GM19468 (cell line): Measurements from ENCODE around the gene ZNF774.
"Not testable (repeated sequence)": the region's sequence is repeated elsewhere in the genome, so short reads cannot be mapped to it uniquely, and the experiment has no call there.

ENCODE experiments used
- ATAC-seq: cut with Tn5 transposase; IDR thresholded peaks from one replicate; pipeline ENCODE4 v1.9.1; 2021; ENCODE audit warnings: mild to moderate bottlenecking, moderate library complexity, moderate number of reproducible peaks; ENCODE audit not compliant: unreplicated experiment; ENCODE audit errors: extremely low read depth

ZNF774 gene

DNA sequence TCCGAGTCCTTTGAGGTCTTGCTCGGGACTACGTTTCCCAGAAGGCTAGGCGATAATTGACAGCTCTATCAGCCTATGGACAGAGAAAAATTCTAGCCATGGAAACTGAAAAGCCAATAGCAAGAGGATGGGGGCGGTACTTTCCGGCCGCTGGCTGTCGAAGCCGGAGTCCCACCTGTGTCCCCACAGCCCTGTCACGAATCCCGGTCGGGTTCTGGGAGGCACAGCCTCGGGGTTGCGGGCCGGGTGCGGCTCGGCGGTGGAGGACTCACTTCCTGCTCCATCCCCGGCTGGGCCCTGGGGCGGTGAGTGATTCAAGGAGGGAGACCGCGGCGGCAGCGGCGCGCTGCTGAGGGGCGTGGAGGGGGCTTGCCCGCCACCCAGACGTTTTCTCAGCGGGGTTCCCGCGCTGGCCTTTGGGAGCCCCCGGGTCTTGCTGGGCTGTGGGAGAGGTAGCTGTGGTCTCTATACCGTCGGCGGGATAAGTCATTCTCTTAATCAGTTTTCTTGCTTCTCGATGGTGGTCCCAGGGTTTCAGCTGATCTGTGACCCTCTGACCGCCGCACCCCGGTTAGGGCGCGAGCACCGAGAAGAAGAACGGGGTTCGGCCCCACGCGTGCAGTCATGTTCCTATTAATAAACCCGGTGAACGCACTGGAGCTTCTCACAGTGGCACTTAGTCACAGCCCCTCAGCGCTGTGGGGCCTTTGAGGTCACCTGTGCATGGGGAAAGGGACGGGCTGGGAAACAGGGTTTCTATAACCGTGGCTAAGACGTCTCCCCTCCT is at the start of gene ZNF774:
Gene ZNF774, plus strand, starts transcription at position 178 of the 787 bp plus-strand sequence. CDS start 2,377 bp downstream, outside the sequence.
- ATAC-seq, result peak; percentile 98

GRCh38 chr15:90305355-90305754 is 46.7 kb upstream of the ZNF774 start:
- not testable (repeated sequence) for ATAC-seq

- ATAC-seq, result no peak
These were observed 46.2 kb upstream of the ZNF774 start for GRCh38 chr15:90305932-90306331.

DNA sequence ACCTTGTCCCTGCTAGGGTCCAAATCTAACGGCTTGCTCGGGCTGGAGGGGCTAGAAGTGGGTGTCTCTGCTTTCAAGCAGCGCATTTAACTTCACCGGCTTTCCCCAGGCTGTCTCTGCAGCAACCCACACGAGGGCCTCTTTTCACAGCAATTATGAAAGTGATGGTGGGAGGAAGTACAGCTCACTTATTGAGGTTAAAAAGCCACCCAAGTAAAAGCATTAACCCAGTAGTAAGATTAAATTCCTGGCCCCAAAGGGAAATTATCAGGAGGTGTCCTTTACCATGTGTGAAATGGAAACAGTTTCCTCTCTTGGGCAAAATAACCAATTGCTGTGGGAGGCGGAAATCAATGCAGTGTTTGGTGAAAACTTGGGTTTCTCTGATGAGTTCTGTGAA is 45.5 kb upstream of the ZNF774 start:
- peak; percentile 58 for ATAC-seq

DNA sequence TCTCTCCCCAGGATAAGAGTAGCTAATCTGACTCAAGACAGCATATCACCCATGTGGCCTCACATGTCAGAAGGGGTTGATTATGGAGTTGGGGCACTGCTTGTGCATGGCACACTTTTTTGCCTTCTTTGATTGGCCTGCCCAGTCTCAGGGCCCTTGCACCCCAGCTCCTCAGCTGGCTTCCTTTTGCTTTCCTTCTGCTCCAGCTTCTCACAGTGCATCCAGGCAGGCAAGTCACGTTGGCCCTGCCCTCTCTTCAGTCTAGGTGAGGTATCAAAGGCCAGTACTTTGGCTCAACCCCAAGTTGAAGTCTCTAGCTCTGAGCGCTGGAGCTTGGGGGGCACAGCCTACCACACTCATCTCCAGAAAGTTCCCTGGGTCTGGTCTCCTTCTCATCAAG is 44.4 kb upstream of the ZNF774 start:
- ATAC-seq, result no peak

DNA sequence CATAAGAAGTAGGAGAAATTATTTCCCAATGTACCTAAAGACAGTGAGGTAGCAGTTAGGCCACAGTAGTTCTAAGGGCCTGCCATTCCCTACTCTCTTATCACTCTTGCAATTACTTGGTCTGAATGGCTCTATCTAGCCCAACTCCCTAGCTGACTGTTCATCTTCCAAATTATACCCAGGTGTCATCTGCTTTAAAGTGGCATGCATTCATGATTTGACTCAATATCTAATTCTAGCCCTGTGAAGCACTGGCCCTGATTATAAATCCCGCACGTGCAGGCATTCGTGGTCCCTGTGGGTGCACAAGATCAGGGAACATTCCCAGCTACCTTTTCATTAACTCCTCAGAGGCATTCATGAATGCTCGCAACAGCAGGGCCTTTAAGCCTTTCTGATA is 43.1 kb upstream of the ZNF774 start:
- no peak for ATAC-seq

- ATAC-seq, result no peak
These were observed 36.7 kb upstream of the ZNF774 start for GRCh38 chr15:90315278-90315982.

GRCh38 chr15:90316139-90316538 is 35.9 kb upstream of the ZNF774 start:
- ATAC-seq, result no peak

GRCh38 chr15:90318591-90318990 is 33.5 kb upstream of the ZNF774 start:
- ATAC-seq, result no peak

DNA sequence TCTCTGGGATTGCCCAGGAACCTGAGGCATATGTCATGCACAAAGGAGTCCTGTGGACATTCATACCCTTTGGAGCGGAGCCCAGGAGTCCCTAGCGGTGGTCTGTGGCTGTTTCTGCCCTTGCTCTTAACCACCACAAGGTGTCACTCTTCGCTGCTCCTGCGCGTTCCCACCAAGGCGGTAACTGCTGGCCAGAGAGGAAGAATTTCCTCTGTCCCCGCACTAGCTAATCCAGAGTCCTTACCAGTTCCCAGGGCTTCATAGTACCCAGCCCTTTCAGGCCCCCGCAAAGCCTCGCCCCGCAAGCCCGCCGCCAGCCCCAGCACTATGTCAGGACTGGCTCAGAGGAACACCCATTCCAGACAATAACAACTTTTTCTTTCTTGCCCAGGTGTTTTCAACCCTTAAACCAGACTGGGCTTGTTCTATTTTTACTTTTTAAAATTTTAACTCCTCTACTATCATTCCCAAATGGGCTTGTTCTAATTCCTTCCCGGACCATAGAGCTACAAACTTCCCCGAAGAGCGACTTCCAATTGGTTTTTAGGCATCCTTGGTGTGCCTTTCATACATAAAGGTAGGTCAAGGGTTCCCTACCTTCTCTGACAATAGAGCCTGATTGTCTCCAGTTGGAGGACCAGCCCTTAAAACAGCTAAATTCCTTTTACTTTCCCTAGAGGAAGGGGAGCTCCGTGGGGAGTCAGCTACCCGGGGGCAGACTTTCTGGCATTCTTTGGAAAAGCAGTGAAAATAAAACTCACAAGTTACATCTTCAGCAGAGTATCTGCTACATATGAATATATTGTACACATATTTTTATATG is 31.8 kb upstream of the ZNF774 start:
- ATAC-seq, result peak; percentile 39

DNA sequence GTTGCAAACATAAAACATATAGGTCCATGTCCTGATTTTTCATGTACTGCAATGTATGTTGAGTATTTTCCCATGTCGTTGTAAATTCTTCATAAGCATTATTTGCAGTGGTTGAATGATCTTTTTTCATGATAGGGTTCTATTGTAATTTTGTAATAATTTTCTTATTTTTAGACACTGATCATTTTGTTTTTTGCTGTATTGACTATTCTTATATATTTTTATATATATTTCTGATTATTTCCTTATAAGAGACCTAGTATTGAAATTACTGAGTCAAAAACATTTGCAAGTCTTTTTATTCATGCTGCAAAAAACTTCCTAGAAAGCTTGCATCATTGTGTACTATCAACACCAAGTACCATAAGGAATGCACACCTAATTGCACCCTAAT is 31.2 kb upstream of the ZNF774 start:
- ATAC-seq, result no peak

- ATAC-seq, result no peak
These were observed 29.5 kb upstream of the ZNF774 start for GRCh38 chr15:90322538-90322937.

GRCh38 chr15:90325726-90326125 is 26.4 kb upstream of the ZNF774 start:
- no peak for ATAC-seq

- ATAC-seq, result no peak
These were observed 25.6 kb upstream of the ZNF774 start for GRCh38 chr15:90326441-90326840.

DNA sequence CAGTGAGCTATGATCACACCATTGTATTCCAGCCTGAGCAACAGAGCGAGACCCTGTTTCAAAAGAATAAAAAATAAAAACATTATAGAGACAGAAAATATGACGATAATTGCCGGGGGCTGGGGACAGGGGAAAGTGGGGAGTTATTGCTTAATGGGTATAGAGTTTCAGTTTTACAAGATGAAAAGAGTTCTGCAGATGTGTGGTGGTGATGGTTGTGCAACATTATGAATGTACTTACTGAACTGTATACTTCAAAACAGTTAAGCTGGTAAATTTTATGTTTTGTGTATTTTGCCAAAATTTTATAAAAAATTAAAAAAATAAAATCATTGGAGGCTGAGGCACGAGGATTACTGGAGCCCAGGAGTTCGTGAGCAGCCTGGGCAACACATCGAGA is 24.8 kb upstream of the ZNF774 start:
- ATAC-seq, result no peak

- no peak for ATAC-seq
These were observed 17.8 kb upstream of the ZNF774 start for GRCh38 chr15:90334304-90334731.

GRCh38 chr15:90336705-90337141 is 15.4 kb upstream of the ZNF774 start:
- no peak for ATAC-seq

GRCh38 chr15:90337256-90337655 is 14.8 kb upstream of the ZNF774 start:
- no peak for ATAC-seq

GRCh38 chr15:90338532-90338931 is 13.6 kb upstream of the ZNF774 start:
- ATAC-seq, result no peak

DNA sequence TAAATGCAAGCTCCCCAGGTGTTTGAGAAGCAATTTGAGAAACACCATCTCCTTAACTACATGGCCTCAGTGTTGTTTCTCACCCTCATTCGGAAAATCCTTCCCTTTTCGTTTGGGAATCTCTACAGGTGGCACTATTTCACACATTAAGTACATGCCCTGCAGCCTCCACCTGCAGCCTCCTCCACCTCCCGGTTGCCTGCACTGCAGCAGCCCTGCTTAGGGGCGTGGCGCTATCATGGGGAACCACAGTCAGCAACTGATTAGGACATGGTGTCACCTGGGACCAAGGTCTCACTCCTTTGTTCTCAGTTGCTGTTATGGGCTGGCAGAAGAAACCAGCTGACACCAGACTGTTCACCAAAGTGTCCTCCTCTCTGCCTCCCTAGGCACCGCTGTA is 11.7 kb upstream of the ZNF774 start:
- no peak for ATAC-seq
